ENCODE results near the gene RUNX3.

RUNX3 gene

GRCh38 chr1:24875257-24875656 is 54.8 kb downstream of the RUNX3 start:
- H3K4me1 Mint-ChIP-seq: no peaks in the 10 kb centered on the region
- TF ChIP-seq CTCF (IDR thresholded peaks at IDR 0.05; ENCODE audit: unreplicated experiment in 3 of 3): no peak
- H3K9me3 Mint-ChIP-seq: peaks cover 2% of the 10 kb centered on the region
- no peak overlapping the region for H3K4me3 Mint-ChIP-seq
- peaks cover 59% of the 10 kb centered on the region for H3K27me3 Mint-ChIP-seq (ENCODE audit: low read depth)
- H3K36me3 Mint-ChIP-seq (ENCODE audit: low read depth): no peaks in the 10 kb centered on the region
- H3K27ac Mint-ChIP-seq: no peak overlapping the region

GRCh38 chr1:24874611-24875234 is 55.4 kb downstream of the RUNX3 start:
- Mint-ChIP-seq H3K27me3 (ENCODE audit: low read depth) (peaks cover 58% of the 10 kb centered on the region), H3K9me3 (peaks cover 2% of the 10 kb centered on the region), H3K27ac (no peak overlapping the region), H3K36me3 (ENCODE audit: low read depth) (no peaks in the 10 kb centered on the region), H3K4me3 (no peak overlapping the region), H3K4me1 (no peaks in the 10 kb centered on the region)
- no peak for TF ChIP-seq CTCF (IDR thresholded peaks at IDR 0.05; ENCODE audit: unreplicated experiment in 3 of 3)

- Mint-ChIP-seq H3K4me3 (no peak overlapping the region), H3K4me1 (no peaks in the 10 kb centered on the region), H3K27ac (no peak overlapping the region), H3K27me3 (ENCODE audit: low read depth) (peaks cover 56% of the 10 kb centered on the region), H3K36me3 (ENCODE audit: low read depth) (no peaks in the 10 kb centered on the region), H3K9me3 (peaks cover 2% of the 10 kb centered on the region)
- no peak for TF ChIP-seq CTCF (IDR thresholded peaks at IDR 0.05; ENCODE audit: unreplicated experiment in 3 of 3)
Observed at GRCh38 chr1:24874056-24874455, 56.0 kb downstream of the RUNX3 start.

- Mint-ChIP-seq H3K27me3 (ENCODE audit: low read depth) (peaks cover 56% of the 10 kb centered on the region), H3K9me3 (no peaks in the 10 kb centered on the region)
Observed at GRCh38 chr1:24873148-24873547, 56.9 kb downstream of the RUNX3 start.

GRCh38 chr1:24872061-24872850 is 57.8 kb downstream of the RUNX3 start:
- H3K4me1 Mint-ChIP-seq: no peaks in the 10 kb centered on the region
- H3K27ac Mint-ChIP-seq: no peak overlapping the region
- peaks cover 60% of the 10 kb centered on the region for H3K27me3 Mint-ChIP-seq (ENCODE audit: low read depth)
- no peak for TF ChIP-seq CTCF (IDR thresholded peaks at IDR 0.05; ENCODE audit: unreplicated experiment in 3 of 3)
- no peaks in the 10 kb centered on the region for H3K9me3 Mint-ChIP-seq
- no peak overlapping the region for H3K4me3 Mint-ChIP-seq
- H3K36me3 Mint-ChIP-seq (ENCODE audit: low read depth): no peaks in the 10 kb centered on the region

More at GRCh38 chr1:24873148-24873547, 56.9 kb downstream of the RUNX3 start:
- Mint-ChIP-seq H3K36me3 (ENCODE audit: low read depth) (no peaks in the 10 kb centered on the region), H3K4me1 (no peaks in the 10 kb centered on the region), H3K27ac (no peak overlapping the region), H3K4me3 (no peak overlapping the region)
- TF ChIP-seq CTCF (IDR thresholded peaks at IDR 0.05; ENCODE audit: unreplicated experiment in 3 of 3): no peak
